SJCRH30 (cell line): ENCODE results near the gene AKR1C2. TPM values are rescaled to one million over a fixed set of nuclear protein-coding genes. Genes with fewer than 3 reads are reported as not detected.
"Not testable (repeated sequence)": the region's sequence is repeated elsewhere in the genome, so short reads cannot be mapped to it uniquely, and the experiment has no call there.

Source experiments
- DNase-seq, 2 experiments: peaks; one replicate each; pipeline ENCODE4 v3.0.0-alpha.2; 2015 to 2020
- H3K27ac ChIP-seq: fragments of 250-450 bp; sonication (Bioruptor Pico); 2 replicates; pipeline ENCODE4 v1.5.1; 2020; ENCODE audit warnings: mild to moderate bottlenecking, moderate library complexity
- H3K27me3 ChIP-seq: fragments of 250-450 bp; sonication (Bioruptor Pico); 2 replicates; pipeline ENCODE4 v1.5.1; 2020; ENCODE audit warnings: mild to moderate bottlenecking, moderate library complexity
- H3K36me3 ChIP-seq: fragments of 250-450 bp; sonication (Bioruptor Pico); 2 replicates; pipeline ENCODE4 v1.5.1; 2020; ENCODE audit warnings: mild to moderate bottlenecking, moderate library complexity
- H3K4me1 ChIP-seq: fragments of 250-450 bp; sonication (Bioruptor Pico); 2 replicates; pipeline ENCODE4 v1.5.1; 2020; ENCODE audit warnings: mild to moderate bottlenecking, moderate library complexity
- H3K4me3 ChIP-seq: fragments of 250-450 bp; sonication (Bioruptor Pico); 2 replicates; pipeline ENCODE4 v1.5.1; 2020; ENCODE audit warnings: mild to moderate bottlenecking, moderate library complexity
- H3K9me3 ChIP-seq: fragments of 250-450 bp; sonication (Bioruptor Pico); replicated peaks from 2 replicates; pipeline ENCODE4 v1.5.1; 2020; ENCODE audit warnings: mild to moderate bottlenecking, moderate library complexity
- total RNA-seq: library from RNA; depleted of rRNA; stranded (reverse); fragments of >200 nt; shearing (Covaris generic); gene quantifications from 2 replicates; pipeline ENCODE4 v1.2.3, GENCODE V29; 2014; rRNA removed

AKR1C2 gene
- 3.0 and 3.1 TPM in 2 replicates for total RNA-seq

- not testable (repeated sequence) for H3K27me3 ChIP-seq, DNase-seq, H3K27ac ChIP-seq, H3K36me3 ChIP-seq, H3K4me3 ChIP-seq, H3K9me3 ChIP-seq, H3K4me1 ChIP-seq
These were observed at the start of gene AKR1C2 for GRCh38 chr10:5003127-5004029. Gene AKR1C2, minus strand, starts transcription at chr10:5003857. Its CDS starts 22 bp downstream, at chr10:5003835.

DNA sequence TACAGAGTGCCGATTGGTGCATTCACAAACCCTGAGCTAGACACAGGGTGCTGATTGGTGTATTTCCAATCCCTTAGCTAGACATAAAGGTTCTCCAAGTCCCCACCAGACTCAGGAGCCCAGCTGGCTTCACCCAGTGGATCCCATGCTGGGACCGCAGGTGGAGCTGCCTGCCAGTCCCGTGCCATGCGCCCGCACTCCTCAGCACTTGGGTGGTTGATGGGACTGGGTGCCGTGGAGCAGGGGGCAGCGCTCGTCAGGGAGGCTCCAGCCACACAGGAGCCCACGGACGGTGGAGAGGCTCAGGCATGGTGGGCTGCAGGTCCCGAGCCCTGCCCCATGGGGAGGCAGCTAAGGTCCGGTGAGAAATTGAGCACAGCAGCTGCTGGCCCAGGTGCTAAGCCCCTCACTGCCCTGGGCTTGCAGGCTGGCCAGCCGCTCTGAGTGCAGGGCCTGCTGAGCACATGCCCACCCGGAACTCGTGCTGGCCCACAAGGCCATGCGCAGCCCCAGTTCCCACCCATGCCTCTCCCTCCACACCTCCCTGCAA, 49.4 kb upstream of the AKR1C2 start:
- not testable (repeated sequence) for H3K4me1 ChIP-seq, H3K9me3 ChIP-seq, H3K36me3 ChIP-seq, DNase-seq, H3K27me3 ChIP-seq, H3K27ac ChIP-seq, H3K4me3 ChIP-seq

GRCh38 chr10:5047912-5048628, 44.4 kb upstream of the AKR1C2 start:
- DNase-seq = no peak
- Histone ChIP-seq H3K4me3 (no peak overlapping the region), H3K4me1 (no peaks in the 10 kb centered on the region)

GRCh38 chr10:5047055-5047454, 43.4 kb upstream of the AKR1C2 start:
- H3K9me3 ChIP-seq, H3K27ac ChIP-seq, DNase-seq, H3K27me3 ChIP-seq, H3K4me1 ChIP-seq, H3K4me3 ChIP-seq, H3K36me3 ChIP-seq: not testable (repeated sequence)

More at GRCh38 chr10:5047912-5048628, 44.4 kb upstream of the AKR1C2 start:
- Histone ChIP-seq H3K27ac (no peak overlapping the region), H3K27me3 (no peaks in the 10 kb centered on the region), H3K36me3 (no peaks in the 10 kb centered on the region), H3K9me3 (no peaks in the 10 kb centered on the region)

- Histone ChIP-seq H3K36me3 (no peaks in the 10 kb centered on the region), H3K4me1 (peaks cover 2% of the 10 kb centered on the region; the same call in 1 of the 2 replicates), H3K27me3 (no peaks in the 10 kb centered on the region), H3K27ac (no peak overlapping the region), H3K9me3 (0 out of 2 replicates have a peak, but pooled peaks cover 3% of the 10 kb centered on the region), H3K4me3 (no peak overlapping the region)
- DNase-seq = no peak
These were observed 42.8 kb upstream of the AKR1C2 start for GRCh38 chr10:5046410-5046809.

GRCh38 chr10:5045095-5045494, 41.4 kb upstream of the AKR1C2 start:
- Histone ChIP-seq H3K9me3 (peaks cover 10% of the 10 kb centered on the region), H3K4me1 (peaks cover 9% of the 10 kb centered on the region; the same call in 1 of the 2 replicates), H3K4me3 (no peak overlapping the region), H3K36me3 (no peaks in the 10 kb centered on the region), H3K27me3 (no peaks in the 10 kb centered on the region), H3K27ac (no peak overlapping the region)
- no peak for DNase-seq

- Histone ChIP-seq H3K27ac (no peak overlapping the region), H3K27me3 (no peaks in the 10 kb centered on the region), H3K36me3 (no peaks in the 10 kb centered on the region), H3K4me1 (peaks cover 9% of the 10 kb centered on the region; the same call in 1 of the 2 replicates), H3K4me3 (no peak overlapping the region), H3K9me3 (peaks cover 10% of the 10 kb centered on the region)
- no peak for DNase-seq
These were observed 40.1 kb upstream of the AKR1C2 start for GRCh38 chr10:5043716-5044115.

GRCh38 chr10:5042922-5043321, 39.3 kb upstream of the AKR1C2 start:
- Histone ChIP-seq H3K4me1 (peaks cover 9% of the 10 kb centered on the region; the same call in 1 of the 2 replicates), H3K27ac (no peak overlapping the region), H3K27me3 (no peaks in the 10 kb centered on the region), H3K9me3 (peaks cover 10% of the 10 kb centered on the region), H3K36me3 (no peaks in the 10 kb centered on the region), H3K4me3 (no peak overlapping the region)
- DNase-seq = no peak

DNA sequence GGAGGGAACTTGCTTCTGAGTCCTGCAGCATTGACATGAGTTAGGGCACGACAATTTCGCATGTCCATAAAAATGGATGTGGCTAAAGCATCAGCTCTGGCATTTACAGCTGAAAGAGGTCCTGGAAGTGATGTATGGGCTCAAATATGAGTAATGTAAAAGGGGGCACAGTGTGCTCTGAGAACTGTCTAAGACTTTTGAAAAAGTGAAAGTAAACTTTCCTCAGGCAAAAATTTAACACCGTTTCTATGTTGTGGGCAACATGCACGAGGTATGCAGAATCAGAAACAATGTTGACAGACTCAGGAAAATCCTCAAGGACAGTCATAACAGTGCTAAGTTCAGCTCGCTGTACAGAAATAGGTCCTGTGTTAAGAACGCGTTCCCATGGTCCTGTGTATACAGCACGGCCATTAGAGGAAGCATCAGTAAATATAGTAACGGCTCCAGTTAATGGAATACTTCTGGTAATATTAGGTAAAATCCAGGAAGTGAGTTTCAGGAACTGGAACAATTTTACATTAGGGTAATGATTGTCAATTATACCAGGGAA, 37.9 kb upstream of the AKR1C2 start:
- H3K27me3 ChIP-seq = no peaks in the 10 kb centered on the region

GRCh38 chr10:5040781-5041470, 37.3 kb upstream of the AKR1C2 start:
- Histone ChIP-seq H3K36me3 (no peaks in the 10 kb centered on the region), H3K4me3 (no peak overlapping the region), H3K9me3 (peaks cover 10% of the 10 kb centered on the region), H3K27me3 (no peaks in the 10 kb centered on the region), H3K4me1 (peaks cover 9% of the 10 kb centered on the region; the same call in 1 of the 2 replicates), H3K27ac (peak overlapping the region; percentile 33)
- DNase-seq = peak in 1 of 2 experiments; percentile 52

More for the DNA sequence above, 37.9 kb upstream of the AKR1C2 start:
- no peaks in the 10 kb centered on the region for H3K36me3 ChIP-seq
- H3K9me3 ChIP-seq = peaks cover 10% of the 10 kb centered on the region
- H3K4me1 ChIP-seq = peaks cover 9% of the 10 kb centered on the region; the same call in 1 of the 2 replicates
- H3K27ac ChIP-seq = peak overlapping the region; percentile 33; the same call in 1 of the 2 replicates
- DNase-seq = no peak
- no peak overlapping the region for H3K4me3 ChIP-seq

DNA sequence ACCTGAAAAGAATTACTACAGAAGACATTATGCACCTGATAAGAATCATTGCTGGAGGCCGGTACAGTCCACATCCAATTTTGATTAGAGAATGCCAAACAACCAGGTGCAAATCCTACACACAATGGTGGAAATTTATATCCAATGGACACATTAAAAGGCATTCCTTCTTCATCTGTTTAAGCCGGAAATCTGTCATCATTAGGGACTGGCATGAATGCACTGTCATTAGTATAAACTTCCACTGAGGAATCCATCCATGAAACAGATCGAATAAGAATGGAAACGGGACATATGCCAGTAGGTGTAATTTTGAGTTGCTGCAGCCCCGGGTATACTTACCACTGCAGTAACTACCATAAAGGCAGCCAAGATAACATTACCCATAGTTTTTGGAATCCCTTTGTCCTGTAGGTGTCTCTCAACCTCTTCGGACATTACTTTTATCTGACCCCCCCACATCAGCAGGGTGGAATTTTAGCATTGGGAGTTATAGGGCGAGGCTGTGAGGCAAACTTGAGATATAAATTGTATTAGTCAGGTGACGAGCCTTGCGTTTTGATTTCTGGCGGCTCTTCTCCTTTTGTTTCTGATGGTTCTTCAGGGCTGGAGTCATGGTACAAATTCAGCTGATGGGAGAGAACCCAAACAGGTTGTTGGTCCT, 36.5 kb upstream of the AKR1C2 start:
- Histone ChIP-seq H3K9me3 (peaks cover 10% of the 10 kb centered on the region), H3K27me3 (no peaks in the 10 kb centered on the region), H3K4me3 (no peak overlapping the region), H3K4me1 (peaks cover 9% of the 10 kb centered on the region; the same call in 1 of the 2 replicates), H3K27ac (no peak overlapping the region), H3K36me3 (no peaks in the 10 kb centered on the region)
- DNase-seq = no peak

DNA sequence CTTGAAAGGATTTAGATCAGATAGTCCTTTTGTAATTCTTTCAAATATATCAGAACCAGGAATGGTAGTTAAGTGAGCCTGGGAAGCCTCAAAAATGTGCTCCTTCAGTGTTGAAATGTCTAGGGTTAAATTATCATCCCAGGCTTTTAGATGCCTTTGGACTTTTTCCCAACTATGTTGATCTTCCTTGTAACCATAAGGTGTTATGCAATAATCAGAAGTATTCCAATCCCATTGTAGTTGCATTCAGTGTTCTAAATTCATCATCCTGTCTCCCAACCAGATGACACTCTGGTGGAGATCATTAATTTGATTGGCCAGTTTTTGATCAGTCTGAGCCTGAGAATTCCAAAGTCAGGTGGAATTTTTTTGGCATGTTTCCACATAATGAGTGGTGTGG, 35.1 kb upstream of the AKR1C2 start:
- Histone ChIP-seq H3K9me3 (peaks cover 10% of the 10 kb centered on the region), H3K4me1 (peaks cover 9% of the 10 kb centered on the region; the same call in 1 of the 2 replicates), H3K27ac (no peak overlapping the region), H3K4me3 (no peak overlapping the region), H3K27me3 (no peaks in the 10 kb centered on the region), H3K36me3 (no peaks in the 10 kb centered on the region)
- DNase-seq = no peak

GRCh38 chr10:5038101-5038500, 34.4 kb upstream of the AKR1C2 start:
- H3K27ac ChIP-seq = no peak overlapping the region
- no peak for DNase-seq
- H3K4me1 ChIP-seq = peaks cover 9% of the 10 kb centered on the region; the same call in 1 of the 2 replicates

More at GRCh38 chr10:5038101-5038500, 34.4 kb upstream of the AKR1C2 start:
- Histone ChIP-seq H3K36me3 (no peaks in the 10 kb centered on the region), H3K4me3 (no peak overlapping the region), H3K9me3 (peaks cover 10% of the 10 kb centered on the region), H3K27me3 (no peaks in the 10 kb centered on the region)
